ENCODE results near the gene HPCAL1.
A peak's percentile ranks its signal among the peaks of the same experiment; 100 is the strongest.
"Not testable (repeated sequence)": the region's sequence is repeated elsewhere in the genome, so short reads cannot be mapped to it uniquely, and the experiment has no call there.

The HPCAL1 gene

DNA sequence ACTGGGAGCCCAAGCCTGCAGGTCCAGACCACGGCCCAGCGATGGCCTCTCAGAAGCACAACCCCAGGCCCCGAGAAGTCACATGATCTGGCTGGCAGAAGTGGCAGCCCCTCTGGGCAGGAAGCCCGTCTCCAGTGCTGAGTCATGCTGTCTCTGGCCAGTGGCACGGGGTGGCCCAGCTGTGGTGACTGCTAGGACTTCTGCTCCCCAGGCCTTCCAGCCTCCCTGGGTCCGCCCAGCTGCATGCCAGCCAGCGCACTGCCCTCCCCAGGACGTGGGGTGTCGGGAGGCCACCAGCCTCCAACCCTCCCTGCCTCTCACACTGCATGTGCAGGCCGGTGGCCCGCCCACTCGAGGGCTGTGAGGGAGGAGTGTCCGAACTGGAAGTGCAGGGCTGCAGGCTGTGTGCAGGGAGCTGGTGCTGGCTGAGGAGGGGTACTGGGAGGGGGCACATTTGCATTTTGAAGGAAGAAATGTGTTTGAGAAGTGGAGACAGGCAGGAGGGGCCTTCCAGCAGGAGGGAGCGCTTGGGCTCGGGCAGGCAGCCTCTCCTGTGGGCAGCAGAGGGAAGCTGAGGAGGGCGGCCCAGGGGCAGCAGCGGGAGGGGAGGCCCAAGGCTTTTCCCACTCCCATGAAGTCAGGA lies 17.0 kb upstream of the HPCAL1 start:
- peak in 1 of 2 donors; percentile 65 for DNase-seq

DNA sequence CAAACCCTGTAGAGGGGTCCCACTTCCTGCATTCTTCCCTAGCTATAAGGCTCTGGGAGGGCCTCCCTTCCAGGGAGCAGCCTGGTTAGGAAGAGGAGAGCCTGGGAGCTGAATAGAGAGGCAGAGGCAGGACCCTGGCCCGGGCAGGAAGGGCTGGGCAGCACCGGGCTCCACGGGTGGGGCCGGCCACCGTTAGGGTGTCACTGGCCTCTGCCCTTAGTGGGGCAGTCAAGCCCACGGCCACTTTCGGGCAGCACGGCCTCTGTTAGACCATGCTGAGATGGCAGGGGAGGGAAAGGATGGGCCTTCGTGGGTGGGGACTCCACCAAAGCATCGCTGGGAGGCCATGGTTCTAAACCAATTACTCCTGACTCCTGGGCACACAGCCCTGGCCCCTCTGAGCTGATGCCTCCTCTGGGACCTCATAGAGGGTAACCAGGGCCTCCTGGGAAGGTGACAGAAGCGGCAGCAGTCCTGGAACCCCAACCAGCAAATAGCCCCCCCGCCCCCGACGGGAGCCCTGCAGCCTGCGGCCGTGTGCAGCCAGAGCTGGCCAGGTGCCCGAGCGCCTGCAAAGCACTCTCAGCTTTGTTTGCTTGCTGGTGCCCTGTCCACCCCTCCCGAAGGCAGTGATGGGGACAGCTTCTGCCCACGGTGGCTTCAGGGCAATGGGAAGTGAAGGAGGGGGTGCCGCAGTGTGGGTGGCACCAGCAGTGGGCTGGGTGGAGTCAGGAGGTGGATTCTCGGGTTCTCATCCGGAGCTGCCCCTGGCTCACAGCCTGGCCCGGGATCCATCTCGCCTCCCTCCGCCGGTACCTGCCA lies 16.3 kb upstream of the HPCAL1 start:
- no peak for DNase-seq

DNA sequence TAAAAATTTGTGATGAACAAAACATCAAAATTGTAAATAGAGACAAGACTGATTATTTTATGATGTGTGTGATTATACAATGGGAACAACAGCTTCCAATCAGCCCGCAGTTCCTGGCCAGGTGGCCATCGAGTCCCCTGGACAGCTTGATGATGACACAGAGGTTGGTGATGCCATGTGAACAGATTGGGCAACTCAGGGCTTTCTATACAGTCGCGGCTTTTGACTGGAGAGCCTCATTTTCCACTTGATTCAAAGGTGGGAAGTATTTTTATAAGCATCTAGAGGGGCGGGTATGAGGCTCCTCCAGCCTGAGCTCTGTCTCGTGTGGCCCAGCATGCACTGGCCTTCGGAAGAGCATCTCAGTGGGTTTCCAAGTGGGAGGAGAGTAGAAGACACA lies 14.9 kb upstream of the HPCAL1 start:
- no peak for DNase-seq

DNA sequence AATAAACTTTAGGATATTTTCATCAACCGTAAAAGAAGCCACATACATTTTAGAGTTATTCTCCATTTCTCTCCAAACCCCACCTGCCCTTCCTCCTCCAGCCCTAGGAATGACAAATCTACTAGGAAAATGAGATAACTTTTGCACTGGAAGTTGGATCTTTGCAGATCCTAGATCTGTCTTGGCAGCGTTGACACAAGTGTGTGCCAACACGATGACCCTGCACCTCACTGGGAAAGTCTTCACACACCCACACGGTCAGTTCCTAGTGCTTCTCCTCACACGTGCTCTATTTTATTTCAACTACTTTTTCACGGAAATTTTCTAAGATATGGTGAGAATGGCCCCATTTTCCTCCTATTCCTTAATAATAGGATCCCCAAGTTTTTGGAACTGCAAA lies 14.1 kb upstream of the HPCAL1 start:
- DNase-seq: no peak

DNA sequence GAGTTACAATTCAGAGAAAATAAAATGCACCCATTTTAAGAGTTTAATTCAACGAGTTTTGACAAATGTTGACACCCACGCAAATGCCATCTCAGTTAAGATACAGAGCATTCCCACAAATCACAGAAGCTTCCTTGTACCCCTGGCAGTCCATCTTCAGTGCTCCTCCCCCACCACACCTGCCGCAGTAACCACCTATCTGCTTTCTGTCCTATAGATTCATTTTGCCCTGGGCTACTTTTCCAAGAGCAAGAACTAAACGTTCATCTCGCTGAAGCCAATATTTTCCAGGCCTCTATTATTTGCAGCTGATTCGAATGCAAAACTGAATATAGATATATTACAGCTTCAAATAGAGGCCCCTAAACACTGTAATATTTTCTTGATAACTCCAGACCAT lies 13.4 kb upstream of the HPCAL1 start:
- no peak for DNase-seq

DNA sequence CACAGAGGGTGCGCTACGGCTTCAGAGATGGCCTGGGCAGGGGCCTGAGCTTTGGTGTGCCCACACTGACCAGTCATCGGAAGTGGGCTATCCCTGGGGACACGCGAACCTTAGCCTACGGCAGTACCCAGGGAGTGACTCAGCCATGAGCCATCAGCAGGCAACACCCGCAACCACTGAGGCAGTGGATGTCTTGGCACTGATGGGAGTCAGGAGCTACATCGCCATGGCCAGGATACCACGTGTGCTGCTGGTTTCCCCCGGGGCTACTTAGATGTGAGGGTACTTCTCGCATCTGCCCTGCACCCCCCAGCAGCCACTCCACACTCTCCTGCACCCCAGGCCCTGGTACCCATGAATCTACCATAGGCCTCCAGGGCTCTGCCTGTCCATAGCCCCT lies 12.8 kb upstream of the HPCAL1 start:
- DNase-seq: no peak

DNA sequence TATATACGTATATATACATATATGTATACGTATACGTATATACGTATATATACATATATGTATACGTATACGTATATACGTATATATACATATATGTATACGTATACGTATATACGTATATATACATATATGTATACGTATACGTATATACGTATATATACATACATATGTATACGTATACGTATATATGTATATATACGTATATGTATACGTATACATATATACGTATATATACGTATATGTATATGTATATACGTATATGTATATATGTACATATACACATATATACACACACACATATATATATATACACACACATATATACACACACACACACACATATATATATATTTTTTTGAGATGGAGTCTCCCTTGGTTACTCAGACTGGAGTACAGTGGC lies 11.3 kb upstream of the HPCAL1 start:
- DNase-seq: not testable (repeated sequence)

DNA sequence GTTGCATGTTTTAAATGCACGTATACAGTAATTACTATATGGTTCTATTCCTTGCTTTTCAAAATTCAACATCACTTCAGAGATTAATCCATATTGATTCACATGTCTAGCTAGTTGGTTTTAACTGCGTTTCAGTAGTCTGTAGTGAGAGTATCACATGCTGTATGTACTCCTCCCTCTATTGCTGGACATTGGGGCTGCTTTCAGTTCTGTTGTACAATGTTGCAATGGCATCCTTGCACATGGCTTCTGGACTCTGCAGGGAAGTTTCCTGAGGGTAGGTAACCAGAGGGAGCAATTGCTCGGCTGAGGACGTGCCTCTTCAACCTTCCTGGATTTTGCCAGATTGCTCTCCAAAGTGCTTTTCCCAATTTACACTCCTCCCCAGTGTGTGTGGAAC lies 10.7 kb upstream of the HPCAL1 start:
- no peak for DNase-seq

DNA sequence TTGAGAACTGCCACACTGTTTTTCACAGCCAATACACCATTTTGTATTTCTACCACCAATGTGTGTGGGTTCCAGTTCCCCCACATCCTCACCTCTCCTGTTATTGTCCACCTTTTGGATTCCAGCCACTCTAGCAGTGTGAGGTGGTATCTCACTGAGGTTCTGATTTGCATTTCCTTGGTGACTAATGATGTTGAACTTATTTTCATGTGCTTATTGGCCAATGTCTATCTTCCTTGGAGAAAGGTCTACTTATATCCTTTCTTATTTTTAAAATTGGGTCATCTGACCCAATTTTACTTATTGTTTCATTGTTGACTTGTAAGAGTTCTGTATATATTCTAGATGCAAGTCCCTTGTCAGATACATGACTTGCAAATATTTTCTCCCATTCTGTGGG lies 9.1 kb upstream of the HPCAL1 start:
- DNase-seq: no peak

DNA sequence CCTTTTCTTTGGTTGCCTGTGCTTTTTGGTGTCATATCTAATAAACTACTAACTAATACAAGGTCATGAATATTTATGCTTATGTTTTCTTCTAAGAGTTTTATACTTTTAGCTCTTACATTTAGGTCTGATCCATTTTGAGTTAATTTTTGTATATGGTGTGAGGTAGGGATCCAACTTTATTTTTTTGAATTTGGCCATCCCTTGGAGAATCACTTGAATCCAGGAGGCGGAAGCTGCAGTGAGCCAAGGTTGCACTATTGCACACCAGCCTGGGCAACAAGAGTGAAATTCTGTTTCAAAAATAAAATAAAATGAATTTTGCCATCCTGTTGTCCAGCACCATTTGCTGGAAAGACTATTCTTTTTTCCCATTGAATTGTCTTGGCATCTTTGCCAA lies 8.6 kb upstream of the HPCAL1 start:
- DNase-seq: no peak

DNA sequence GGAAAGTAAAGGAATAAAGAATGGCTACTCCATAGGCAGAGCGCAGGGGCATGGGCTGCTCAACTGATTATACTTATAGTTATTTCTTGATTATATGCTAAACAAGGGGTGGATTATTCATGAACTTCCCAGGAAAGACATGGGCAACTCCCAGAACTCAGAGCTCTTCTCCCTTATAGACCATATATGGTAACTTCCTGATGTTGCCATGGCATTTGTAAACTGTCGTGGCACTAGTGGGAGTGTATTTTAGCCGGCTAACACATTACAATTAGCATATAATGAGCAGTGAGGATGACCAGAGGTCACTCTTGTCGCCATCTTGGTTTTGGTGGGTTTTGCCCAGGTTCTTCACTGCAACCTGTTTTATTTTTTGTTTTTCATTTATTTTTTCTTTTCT lies 7.1 kb upstream of the HPCAL1 start:
- not testable (repeated sequence) for DNase-seq

DNA sequence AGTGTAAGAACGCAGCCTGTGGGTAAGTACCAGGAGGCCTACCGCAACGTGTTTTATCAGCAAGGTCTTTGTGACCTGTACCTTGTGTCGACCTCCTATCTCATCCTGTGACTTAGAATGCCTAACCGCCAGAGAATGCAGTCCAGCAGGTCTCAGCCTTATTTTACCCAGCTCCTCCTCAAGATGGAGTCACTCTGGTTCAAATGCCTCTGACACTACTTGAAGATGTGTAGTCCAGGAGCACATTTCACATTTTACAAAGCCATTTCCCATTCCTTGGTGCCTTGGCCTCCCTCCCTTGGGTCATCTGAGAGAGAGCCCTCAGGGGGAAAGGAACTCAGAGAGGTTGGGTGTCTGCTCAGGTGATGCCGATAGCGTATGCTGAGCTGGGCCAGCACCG lies 6.6 kb upstream of the HPCAL1 start:
- no peak for DNase-seq

DNA sequence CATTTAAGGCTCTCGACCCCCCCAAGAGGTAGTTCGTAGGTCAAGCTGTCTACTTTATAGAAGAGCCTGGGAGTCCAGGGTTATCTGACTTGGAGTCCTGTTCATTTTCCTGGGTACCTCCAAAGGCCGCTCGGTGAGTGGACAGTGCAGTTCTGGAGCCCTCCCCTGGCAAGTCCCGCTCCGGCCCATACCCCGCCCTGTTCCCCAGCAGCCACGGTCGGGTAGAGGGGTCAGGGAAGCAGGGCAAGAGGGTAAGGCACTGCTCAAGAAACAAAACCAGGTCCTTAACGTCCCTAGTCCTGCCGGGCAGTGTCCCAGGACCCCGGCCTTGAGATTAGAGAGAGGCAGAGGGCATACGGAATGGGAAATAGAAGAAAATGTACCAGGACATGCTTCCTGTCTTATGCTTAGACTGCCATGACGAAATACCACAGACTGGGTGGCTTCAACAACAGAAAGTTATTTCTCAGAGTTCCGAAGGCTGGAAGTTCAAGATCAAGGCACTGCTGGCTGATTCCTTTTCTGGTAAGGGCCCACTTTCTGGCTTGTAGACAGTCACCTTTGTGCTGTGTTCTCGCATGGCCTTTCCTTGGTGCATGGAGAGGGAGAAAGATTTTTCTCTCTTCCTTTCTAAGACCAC lies 5.4 kb upstream of the HPCAL1 start:
- no peak for DNase-seq

DNA sequence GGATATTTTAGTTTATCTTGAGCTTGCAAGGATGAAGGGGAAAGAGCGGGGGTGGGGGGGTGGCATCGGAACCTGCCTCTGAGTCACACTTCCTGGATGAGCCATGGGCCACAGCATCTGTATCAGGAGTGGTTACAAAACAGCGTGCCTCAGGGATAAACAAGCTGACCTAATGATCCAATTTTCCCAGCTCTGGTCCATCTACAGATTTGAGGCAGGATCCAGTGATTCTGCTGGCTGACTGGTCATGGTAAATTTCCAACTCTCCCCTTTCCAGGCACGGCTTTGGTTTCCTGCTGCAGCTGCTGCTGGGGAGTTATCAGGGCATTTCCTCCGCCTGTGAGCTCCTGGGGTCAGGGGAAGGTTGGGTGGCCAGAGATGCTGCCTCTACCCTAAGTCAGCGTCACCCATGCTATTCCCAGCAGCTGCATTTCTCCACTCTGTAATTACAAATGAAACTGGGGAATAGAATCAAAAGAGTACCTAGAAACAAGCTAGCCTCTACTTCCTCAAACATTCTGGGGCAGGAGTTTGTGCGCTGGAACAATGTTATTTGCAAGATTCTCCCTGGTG lies 4.7 kb upstream of the HPCAL1 start:
- peak; percentile 39 to 67 for DNase-seq

DNA sequence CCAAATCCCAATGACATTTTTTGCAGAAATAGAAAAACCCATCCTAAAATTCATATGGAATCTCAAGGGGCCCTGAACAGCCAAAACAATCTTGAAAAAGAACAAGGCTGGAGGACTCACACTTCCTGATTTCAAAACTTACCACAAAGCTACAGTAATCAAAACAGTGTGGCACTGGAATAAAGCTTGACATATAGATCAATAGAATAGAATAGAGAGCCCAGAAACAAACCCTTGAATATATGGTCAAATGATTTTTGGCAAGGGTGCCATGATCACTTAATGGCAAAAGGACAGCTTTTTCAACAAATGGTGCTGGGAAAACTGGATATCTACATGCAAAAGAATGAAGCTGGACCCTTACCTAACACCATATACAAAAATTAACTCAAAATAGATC lies 3.9 kb upstream of the HPCAL1 start:
- not testable (repeated sequence) for DNase-seq

DNA sequence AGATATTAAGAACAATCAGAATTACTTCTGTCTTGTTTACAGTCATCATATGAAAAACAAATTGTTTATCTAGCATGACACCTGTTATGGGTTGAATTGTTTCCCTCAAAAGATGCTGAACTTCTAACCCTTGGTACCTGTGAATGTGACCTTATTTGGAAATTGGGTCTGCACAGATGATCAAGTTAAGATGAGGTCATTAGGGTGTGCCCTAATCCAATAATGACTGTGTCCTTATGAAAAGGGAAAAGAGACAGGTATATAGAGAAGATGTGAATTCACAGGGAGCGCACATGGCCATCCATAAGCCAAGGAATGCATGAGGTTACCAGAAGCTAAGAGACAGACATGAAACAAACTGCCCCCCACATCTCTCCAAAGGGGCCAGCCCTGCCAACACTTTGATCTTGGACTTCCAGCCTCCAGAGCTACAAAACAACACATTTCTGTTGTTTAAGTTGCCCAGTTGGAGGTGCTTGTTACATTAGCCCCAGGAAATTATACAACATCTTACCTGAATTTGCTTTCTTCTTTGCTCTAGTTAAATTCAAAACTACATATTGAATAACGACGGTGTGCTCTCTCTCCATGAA lies 2.3 kb upstream of the HPCAL1 start:
- no peak for DNase-seq

DNA sequence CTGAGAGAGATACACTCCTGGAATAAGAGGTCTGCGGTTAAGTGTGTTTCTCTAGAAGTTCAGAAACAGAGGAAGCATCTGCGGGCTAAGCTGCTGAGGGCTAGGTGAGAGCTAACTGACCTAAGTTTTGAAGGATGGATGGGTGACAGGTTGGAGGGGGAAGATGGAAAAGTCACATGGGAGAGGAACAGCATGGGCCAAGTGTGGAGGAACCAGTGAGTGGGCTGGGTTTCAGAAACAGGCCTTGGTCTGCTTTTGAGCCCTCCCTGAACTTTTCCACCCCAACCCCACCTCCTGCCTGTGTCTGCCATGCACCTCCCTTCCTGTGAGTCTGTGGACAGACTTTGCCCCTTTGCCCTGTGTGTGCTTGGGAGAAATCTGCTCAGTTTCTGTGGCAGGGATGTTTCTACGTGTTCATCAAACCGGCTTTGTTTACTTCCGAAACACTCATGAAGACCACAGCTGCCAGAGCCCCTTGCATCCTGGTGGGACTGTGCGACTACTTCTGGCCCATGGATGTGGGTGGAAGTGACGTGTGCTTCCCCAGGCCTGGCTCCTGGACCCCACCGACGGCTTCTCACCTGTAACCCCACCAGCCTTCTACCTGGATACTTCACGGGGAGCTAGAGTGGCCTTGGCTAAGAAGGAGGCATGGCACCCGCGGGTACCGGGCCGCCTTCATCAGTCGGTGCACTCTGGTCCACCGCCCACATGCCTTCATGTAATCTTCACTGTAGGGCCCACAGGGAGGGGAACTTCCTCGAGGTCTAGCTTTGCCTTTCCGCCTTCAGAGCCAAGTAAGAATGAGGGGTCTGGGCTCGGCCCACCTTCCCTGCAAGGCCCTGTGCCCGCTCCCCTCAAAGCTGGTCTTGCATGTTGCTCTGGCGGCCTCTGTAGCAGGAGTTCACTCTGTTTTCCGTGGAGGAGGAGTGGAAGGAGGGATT lies 1.4 kb upstream of the HPCAL1 start:
- DNase-seq: peak in 1 of 2 donors; percentile 2

DNA sequence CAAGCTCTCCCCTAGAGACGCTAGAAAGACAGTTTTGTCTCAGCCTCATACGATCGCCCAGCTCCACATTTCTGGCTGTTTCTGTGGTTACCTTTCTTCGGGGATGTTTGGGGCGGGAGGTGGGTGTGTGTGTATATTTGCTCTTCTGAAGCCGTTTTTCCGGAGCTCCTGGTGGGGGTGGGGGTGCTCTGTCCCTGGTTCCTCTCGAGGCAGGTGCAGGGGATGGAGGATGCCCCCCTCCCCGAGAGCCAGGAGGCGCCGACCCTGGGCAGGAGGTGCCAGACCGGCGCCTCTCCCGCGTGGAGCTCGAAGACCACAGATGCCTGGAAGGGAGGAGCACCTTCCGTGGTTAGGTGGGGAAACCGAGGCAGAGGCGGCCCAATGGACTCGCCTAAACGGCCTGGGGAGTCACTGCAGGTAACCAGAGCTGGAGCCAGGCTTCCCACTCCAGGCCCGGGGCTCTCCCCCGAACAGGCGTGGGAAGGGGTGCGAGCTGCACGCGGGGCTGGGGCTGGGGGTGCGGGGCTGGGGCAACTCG lies 694 bp upstream of the HPCAL1 start:
- peak in 1 of 2 donors; percentile 2 for DNase-seq

DNA sequence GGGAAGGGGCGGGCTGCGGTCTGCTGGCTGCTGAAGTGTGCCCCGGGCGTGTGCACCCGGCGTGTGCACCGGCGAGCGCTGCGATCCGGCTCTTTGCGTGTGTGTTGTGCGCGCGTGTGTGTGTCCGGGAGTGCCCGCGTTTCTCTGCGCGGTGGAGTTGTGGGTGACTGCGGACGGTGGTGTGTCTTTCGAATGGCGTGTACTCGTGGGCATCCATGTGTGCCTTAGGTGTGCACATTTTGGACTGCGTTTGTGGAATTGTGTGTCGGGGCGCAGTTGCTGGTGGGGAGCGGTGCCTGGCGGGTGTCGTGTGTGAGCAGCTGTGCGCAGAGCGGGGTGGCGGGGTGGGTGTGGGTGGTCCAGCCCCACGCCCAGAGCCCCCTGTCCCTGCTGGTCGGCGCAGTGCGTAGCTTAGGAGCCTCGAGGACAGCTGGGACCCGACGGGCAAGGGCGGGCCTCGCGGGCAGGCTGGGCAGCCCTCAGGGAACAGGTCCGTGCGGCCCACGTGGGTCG lies 533 bp downstream of the HPCAL1 start:
- DNase-seq: no peak

DNA sequence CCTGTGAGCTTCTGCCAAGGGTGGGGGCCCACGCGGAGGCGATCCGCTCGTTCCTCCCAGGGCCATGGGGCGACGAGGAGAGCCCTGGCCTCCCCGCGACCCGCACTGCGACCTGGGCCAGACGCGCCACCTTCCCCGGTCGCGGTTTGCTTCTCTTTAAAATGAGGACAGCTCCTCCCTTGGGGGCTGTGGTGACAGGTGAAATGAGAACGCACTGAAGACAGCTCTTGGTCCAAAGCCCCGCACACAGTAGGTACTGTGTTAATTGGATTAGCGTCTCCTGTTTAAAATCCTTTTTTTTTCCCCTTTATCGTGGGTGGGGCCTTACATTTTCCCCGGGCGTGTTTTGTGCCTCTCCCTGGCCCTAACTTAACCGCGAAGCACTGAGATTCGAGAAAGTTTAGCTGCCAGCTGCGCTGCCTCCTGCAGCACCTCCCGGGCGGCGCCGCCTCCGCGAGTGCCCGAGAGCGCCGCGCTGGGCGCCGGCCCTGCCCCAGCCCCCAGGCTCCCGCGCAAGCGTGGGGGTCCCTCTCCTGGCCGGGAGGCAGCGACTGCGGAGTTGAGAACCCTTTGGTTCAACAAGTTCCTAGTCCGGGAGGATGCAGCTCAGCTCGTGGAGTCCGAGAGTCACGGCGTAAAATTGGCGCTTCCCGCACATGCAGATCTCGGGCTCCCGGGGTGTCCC lies 1.1 kb downstream of the HPCAL1 start:
- DNase-seq: peak; percentile 42 to 49
